ENCODE data around the gene TMPRSS6. TPM values are rescaled to one million over a fixed set of nuclear protein-coding genes. Genes with fewer than 3 reads are reported as not detected.

TMPRSS6 gene
- total RNA-seq, 1 experiment from 2014 or later: 0.04 TPM

DNA sequence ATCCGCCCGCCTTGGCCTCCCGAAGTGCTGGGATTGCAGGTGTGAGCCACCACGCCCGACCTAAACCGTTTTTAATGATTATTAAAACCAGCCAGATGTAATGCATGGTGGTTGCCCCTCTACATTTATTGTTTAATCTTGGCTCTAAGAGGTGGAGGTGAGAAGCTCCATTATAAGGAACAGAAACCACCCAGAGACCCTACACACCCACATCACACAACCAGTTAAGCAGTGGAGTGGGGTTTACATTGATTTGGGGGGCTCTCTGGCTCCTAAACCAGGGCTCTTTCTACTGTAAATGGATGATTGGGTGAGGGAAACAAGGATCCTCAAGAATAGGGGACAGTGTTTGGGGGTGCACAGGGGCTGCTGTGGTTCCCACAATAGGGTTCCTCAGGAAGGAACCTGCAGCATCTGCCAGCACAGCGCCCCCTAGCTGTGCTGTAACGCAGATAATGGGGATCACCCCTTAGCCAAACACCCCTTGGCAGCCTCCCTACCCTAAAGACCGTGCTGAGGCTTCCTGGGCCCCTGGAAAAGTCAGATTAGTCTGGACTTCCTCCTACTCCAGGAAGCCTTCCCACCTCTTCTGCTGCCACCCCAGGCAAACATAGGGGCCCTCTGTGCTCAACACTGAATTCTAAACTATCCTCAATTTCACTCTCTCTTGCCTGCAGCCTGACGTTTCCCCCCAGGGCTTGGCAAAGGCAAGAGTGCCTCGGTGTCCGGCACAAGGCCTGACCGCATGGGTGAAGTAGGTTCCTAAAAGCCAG lies 87.6 kb downstream of the TMPRSS6 start:
- H3K4me1 ChIP-seq (ENCODE audit: insufficient read depth, low read length): peaks cover 7% of the 10 kb centered on the region; the same call in 1 of the 2 replicates
- intact Hi-C loops (cut with micrococcal nuclease): no loop called here
- TF ChIP-seq CTCF (conservative IDR thresholded peaks at IDR 0.05; ENCODE audit: low read depth, low read length) (peak; percentile 70), EZH2phosphoT487 (IDR thresholded peaks at IDR 0.05; ENCODE audit: borderline replicate concordance, low read length) (no peak)
- no peak overlapping the region for H3K27ac ChIP-seq (ENCODE audit: low read length)
- H3K9me2 ChIP-seq (replicated peaks; ENCODE audit: low read length): no peaks in the 10 kb centered on the region
- ChIA-PET POLR2A (ENCODE audit: unreplicated experiment) (no interaction called here), CTCF (no interaction called here)
- no peaks in the 10 kb centered on the region for H3K36me3 ChIP-seq (ENCODE audit: low read depth, low read length)
- H3F3A ChIP-seq (ENCODE audit: low read length, unreplicated experiment): no peaks in the 10 kb centered on the region
- H3K27me3 ChIP-seq (ENCODE audit: low read length): no peaks in the 10 kb centered on the region
- H3K4me2 ChIP-seq (ENCODE audit: low read length): no peak overlapping the region
- ATAC-seq: no peak
- peak; percentile 31 for DNase-seq
- H4K20me1 ChIP-seq (ENCODE audit: low read length): no peaks in the 10 kb centered on the region
- peaks cover 28% of the 10 kb centered on the region for H3K79me2 ChIP-seq (ENCODE audit: low read length)
- no peak overlapping the region for H2AFZ ChIP-seq (ENCODE audit: low read length)
- H3K9ac ChIP-seq (ENCODE audit: low read length): no peak overlapping the region
- H3K4me3 ChIP-seq (ENCODE audit: low read length): no peak overlapping the region
- BruUV-seq (replicated peaks): no TSS peak
- H3K9me3 ChIP-seq (ENCODE audit: low read length): no peaks in the 10 kb centered on the region

GRCh38 chr22:37021041-37021440 lies 88.5 kb downstream of the TMPRSS6 start:
- Histone ChIP-seq H3K27me3 (ENCODE audit: low read length) (no peaks in the 10 kb centered on the region), H3K9ac (ENCODE audit: low read length) (no peak overlapping the region), H3F3A (ENCODE audit: low read length, unreplicated experiment) (no peaks in the 10 kb centered on the region), H3K4me2 (ENCODE audit: low read length) (no peak overlapping the region), H3K79me2 (ENCODE audit: low read length) (peaks cover 28% of the 10 kb centered on the region), H3K27ac (ENCODE audit: low read length) (no peak overlapping the region), H2AFZ (ENCODE audit: low read length) (no peak overlapping the region), H3K36me3 (ENCODE audit: low read depth, low read length) (no peaks in the 10 kb centered on the region), H3K9me3 (ENCODE audit: low read length) (no peaks in the 10 kb centered on the region), H3K4me1 (ENCODE audit: insufficient read depth, low read length) (peaks cover 7% of the 10 kb centered on the region; the same call in 1 of the 2 replicates), H4K20me1 (ENCODE audit: low read length) (no peaks in the 10 kb centered on the region), H3K4me3 (ENCODE audit: low read length) (no peak overlapping the region), H3K9me2 (replicated peaks; ENCODE audit: low read length) (no peaks in the 10 kb centered on the region)
- TF ChIP-seq CTCF (conservative IDR thresholded peaks at IDR 0.05; ENCODE audit: low read depth, low read length): no peak
- TF ChIP-seq EZH2phosphoT487 (IDR thresholded peaks at IDR 0.05; ENCODE audit: borderline replicate concordance, low read length): no peak
- TF ChIP-seq EZH2 (IDR thresholded peaks at IDR 0.05; ENCODE audit: low read length, unreplicated experiment): no peak
- no TSS peak for BruUV-seq (replicated peaks)
- DNase-seq (no peak), ATAC-seq (no peak)
- intact Hi-C loops (cut with micrococcal nuclease): no loop called here
- POLR2A ChIA-PET (ENCODE audit: unreplicated experiment): no interaction called here
- CTCF ChIA-PET: no interaction called here

DNA sequence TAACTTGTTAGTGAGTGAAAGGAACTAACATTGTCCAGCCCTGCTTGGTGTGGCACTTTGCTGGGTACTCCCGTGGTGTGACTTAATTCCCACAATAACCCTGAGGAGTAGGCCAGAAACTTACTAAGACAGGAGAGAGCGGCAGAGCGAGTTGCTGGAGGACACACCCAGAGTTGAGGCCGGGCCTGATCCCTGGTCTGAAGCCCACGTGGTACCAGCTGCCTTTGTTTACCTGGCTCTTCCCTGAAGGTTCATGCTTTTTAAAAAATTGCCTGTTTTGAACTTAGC lies 89.4 kb downstream of the TMPRSS6 start:
- POLR2A ChIA-PET (ENCODE audit: unreplicated experiment): no interaction called here
- no peaks in the 10 kb centered on the region for H3F3A ChIP-seq (ENCODE audit: low read length, unreplicated experiment)
- peak overlapping the region; percentile 90 for H3K4me3 ChIP-seq (ENCODE audit: low read length)
- no peaks in the 10 kb centered on the region for H3K36me3 ChIP-seq (ENCODE audit: low read depth, low read length)
- CTCF ChIA-PET: no interaction called here
- DNase-seq (peak; percentile 41), ATAC-seq (peak; percentile 48)
- H4K20me1 ChIP-seq (ENCODE audit: low read length): no peaks in the 10 kb centered on the region
- H3K27ac ChIP-seq (ENCODE audit: low read length): no peak overlapping the region
- H2AFZ ChIP-seq (ENCODE audit: low read length): peak overlapping the region; percentile 94
- no peaks in the 10 kb centered on the region for H3K27me3 ChIP-seq (ENCODE audit: low read length)
- H3K4me1 ChIP-seq (ENCODE audit: insufficient read depth, low read length): peaks cover 7% of the 10 kb centered on the region; the same call in 1 of the 2 replicates
- no peaks in the 10 kb centered on the region for H3K9me2 ChIP-seq (replicated peaks; ENCODE audit: low read length)
- TSS peak; percentile 73 for BruUV-seq (replicated peaks)
- no peak for TF ChIP-seq CTCF (conservative IDR thresholded peaks at IDR 0.05; ENCODE audit: low read depth, low read length)
- no peak for TF ChIP-seq EZH2phosphoT487 (IDR thresholded peaks at IDR 0.05; ENCODE audit: borderline replicate concordance, low read length)
- no peak for TF ChIP-seq EZH2 (IDR thresholded peaks at IDR 0.05; ENCODE audit: low read length, unreplicated experiment)
- no peaks in the 10 kb centered on the region for H3K9me3 ChIP-seq (ENCODE audit: low read length)
- peak overlapping the region; percentile 71 for H3K9ac ChIP-seq (ENCODE audit: low read length)
- peak overlapping the region; percentile 91 for H3K4me2 ChIP-seq (ENCODE audit: low read length)
- peaks cover 28% of the 10 kb centered on the region for H3K79me2 ChIP-seq (ENCODE audit: low read length)
- intact Hi-C loops (cut with micrococcal nuclease): no loop called here
